Activated naive CD4-positive, alpha-beta T cell treated with anti-CD3 and anti-CD28 coated beads, Interleukin-2, amount 50 U/mL, for 16 hours (primary cell): Measurements from ENCODE around the gene MYL5.
"Not testable (repeated sequence)": the region's sequence is repeated elsewhere in the genome, so short reads cannot be mapped to it uniquely, and the experiment has no call there.

Experiments used
- DNase-seq: peaks from one replicate; pipeline ENCODE4 v3.0.0-alpha.2; 2020

MYL5 gene

GRCh38 chr4:636628-637159 is 37.6 kb upstream of the MYL5 start:
- peak; percentile 7 for DNase-seq

- DNase-seq: no peak
Observed at GRCh38 chr4:637536-638280, 36.6 kb upstream of the MYL5 start.

GRCh38 chr4:642366-642765 is 32.0 kb upstream of the MYL5 start:
- not testable (repeated sequence) for DNase-seq

- DNase-seq: peak; percentile 41
Observed at GRCh38 chr4:646460-646859, 27.9 kb upstream of the MYL5 start.

GRCh38 chr4:647481-647880 is 26.9 kb upstream of the MYL5 start:
- peak; percentile 1 for DNase-seq

GRCh38 chr4:648579-649292 is 25.6 kb upstream of the MYL5 start:
- DNase-seq: peak; percentile 8

- DNase-seq: no peak
Observed at GRCh38 chr4:649293-649625, 25.1 kb upstream of the MYL5 start.

- peak; percentile 5 for DNase-seq
Observed at GRCh38 chr4:649751-650310, 24.5 kb upstream of the MYL5 start.

GRCh38 chr4:650461-650860 is 23.9 kb upstream of the MYL5 start:
- no peak for DNase-seq

- DNase-seq: peak; percentile 9
Observed at GRCh38 chr4:650951-651883, 23.1 kb upstream of the MYL5 start.

- DNase-seq: no peak
Observed at GRCh38 chr4:651884-652642, 22.3 kb upstream of the MYL5 start.

GRCh38 chr4:653080-653821 is 21.1 kb upstream of the MYL5 start:
- DNase-seq: peak; percentile 9

- DNase-seq: peak; percentile 7
Observed at GRCh38 chr4:653831-654502, 20.4 kb upstream of the MYL5 start.

GRCh38 chr4:654503-654845 is 19.9 kb upstream of the MYL5 start:
- no peak for DNase-seq

GRCh38 chr4:654871-655463 is 19.4 kb upstream of the MYL5 start:
- DNase-seq: peak; percentile 9

- DNase-seq: peak; percentile 7
Observed at GRCh38 chr4:655464-656151, 18.7 kb upstream of the MYL5 start.

- peak; percentile 8 for DNase-seq
Observed at GRCh38 chr4:656436-657337, 17.7 kb upstream of the MYL5 start.

- DNase-seq: peak; percentile 4
Observed at GRCh38 chr4:657338-657833, 17.0 kb upstream of the MYL5 start.
